Stomach (tissue), 4 donors: ENCODE data around the gene FAM229A.

Experiments used
- POLR2A ChIP-seq, 4 donors: fragments of 450-650 bp; IDR thresholded peaks; one replicate each; pipeline ENCODE4 v1.6.1; 2016; ENCODE audit warnings: antibody characterized with exemption in 4 of 4, control low read depth in 2 of 4, mild to moderate bottlenecking in 1 of 4, moderate library complexity in 1 of 4
- TF ChIP-seq, protein P1 (sequence below), 7 experiments: fragments of 450-650 bp in 4 of 7; fragments of 200-600 bp in 3 of 7; sonication (generic) in 3 of 7; IDR thresholded peaks; one replicate each; pipeline ENCODE4 v1.5.1; 2016 to 2019; ENCODE audit warnings: antibody characterized with exemption in 7 of 7, control low read depth in 2 of 7, mild to moderate bottlenecking in 1 of 7

DNA sequence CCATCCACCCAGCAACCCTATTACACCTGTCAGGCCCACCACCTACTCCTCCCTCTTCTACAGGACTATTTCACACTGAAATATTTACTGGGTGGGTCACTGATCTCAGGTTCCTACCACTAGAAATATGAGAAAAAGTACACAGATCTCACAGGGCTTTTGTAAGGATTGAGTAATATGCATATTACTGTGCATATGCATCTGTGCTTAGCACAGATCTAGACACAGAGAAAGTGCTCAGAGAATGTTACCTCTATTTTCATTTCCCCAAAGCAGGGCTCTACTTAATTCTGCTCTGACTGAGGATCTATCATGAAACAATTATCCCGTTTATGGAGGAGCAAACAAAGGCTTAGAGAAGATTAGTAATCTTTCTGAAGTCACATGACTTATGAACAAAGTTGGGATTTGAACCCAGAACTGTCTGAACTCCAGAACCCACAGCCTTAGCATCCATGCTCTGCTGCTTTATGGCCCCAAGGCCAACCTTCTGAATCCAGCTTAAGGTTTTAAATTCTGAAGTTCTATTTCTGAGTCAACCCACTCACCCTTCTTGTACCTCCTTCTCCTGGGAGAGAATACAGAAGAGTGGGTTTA is 11.8 kb upstream of the FAM229A start:
- no peak for TF ChIP-seq POLR2A (IDR thresholded peaks at IDR 0.05)
- TF ChIP-seq, protein P1, sequence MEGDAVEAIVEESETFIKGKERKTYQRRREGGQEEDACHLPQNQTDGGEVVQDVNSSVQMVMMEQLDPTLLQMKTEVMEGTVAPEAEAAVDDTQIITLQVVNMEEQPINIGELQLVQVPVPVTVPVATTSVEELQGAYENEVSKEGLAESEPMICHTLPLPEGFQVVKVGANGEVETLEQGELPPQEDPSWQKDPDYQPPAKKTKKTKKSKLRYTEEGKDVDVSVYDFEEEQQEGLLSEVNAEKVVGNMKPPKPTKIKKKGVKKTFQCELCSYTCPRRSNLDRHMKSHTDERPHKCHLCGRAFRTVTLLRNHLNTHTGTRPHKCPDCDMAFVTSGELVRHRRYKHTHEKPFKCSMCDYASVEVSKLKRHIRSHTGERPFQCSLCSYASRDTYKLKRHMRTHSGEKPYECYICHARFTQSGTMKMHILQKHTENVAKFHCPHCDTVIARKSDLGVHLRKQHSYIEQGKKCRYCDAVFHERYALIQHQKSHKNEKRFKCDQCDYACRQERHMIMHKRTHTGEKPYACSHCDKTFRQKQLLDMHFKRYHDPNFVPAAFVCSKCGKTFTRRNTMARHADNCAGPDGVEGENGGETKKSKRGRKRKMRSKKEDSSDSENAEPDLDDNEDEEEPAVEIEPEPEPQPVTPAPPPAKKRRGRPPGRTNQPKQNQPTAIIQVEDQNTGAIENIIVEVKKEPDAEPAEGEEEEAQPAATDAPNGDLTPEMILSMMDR (IDR thresholded peaks at IDR 0.05) = no peak
